ENCODE results near the gene WDSUB1.

WDSUB1 gene

DNA sequence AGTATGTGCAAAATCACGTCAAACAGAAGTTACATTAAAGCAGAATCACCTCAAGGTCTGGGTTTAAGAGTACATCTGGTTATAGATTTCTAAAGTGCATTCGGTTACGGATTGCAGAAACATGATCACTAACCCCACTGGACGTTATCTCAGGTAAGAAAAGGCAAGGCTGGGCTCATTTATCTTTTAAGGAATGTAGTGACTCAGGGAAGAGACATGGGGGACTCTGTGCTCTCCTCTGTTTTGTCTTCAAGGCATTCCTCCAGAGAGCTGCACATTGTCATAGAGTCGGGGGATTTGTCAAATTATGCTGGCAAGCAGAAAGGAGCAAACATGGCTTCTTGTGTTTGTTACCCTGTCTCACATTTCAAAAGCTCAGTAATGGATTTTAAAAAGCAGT lies 14.3 kb downstream of the WDSUB1 start:
- no peaks in the 10 kb centered on the region for H3K36me3 ChIP-seq (replicated peaks)
- TF ChIP-seq, protein P1, sequence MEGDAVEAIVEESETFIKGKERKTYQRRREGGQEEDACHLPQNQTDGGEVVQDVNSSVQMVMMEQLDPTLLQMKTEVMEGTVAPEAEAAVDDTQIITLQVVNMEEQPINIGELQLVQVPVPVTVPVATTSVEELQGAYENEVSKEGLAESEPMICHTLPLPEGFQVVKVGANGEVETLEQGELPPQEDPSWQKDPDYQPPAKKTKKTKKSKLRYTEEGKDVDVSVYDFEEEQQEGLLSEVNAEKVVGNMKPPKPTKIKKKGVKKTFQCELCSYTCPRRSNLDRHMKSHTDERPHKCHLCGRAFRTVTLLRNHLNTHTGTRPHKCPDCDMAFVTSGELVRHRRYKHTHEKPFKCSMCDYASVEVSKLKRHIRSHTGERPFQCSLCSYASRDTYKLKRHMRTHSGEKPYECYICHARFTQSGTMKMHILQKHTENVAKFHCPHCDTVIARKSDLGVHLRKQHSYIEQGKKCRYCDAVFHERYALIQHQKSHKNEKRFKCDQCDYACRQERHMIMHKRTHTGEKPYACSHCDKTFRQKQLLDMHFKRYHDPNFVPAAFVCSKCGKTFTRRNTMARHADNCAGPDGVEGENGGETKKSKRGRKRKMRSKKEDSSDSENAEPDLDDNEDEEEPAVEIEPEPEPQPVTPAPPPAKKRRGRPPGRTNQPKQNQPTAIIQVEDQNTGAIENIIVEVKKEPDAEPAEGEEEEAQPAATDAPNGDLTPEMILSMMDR (IDR thresholded peaks at IDR 0.05; ENCODE audit: low read depth, low read length, missing control alignments) = no peak
- in situ Hi-C loops (cut with HindIII; ENCODE audit: low pct_ligation_motif_present, low sequenced_read_pairs) = no loop called here
- no peak overlapping the region for H3K27ac ChIP-seq
- H3K4me3 ChIP-seq (ENCODE audit: low read depth, low read length) = no peak overlapping the region
- no peaks in the 10 kb centered on the region for H3K27me3 ChIP-seq (replicated peaks)
- no peak for DNase-seq

DNA sequence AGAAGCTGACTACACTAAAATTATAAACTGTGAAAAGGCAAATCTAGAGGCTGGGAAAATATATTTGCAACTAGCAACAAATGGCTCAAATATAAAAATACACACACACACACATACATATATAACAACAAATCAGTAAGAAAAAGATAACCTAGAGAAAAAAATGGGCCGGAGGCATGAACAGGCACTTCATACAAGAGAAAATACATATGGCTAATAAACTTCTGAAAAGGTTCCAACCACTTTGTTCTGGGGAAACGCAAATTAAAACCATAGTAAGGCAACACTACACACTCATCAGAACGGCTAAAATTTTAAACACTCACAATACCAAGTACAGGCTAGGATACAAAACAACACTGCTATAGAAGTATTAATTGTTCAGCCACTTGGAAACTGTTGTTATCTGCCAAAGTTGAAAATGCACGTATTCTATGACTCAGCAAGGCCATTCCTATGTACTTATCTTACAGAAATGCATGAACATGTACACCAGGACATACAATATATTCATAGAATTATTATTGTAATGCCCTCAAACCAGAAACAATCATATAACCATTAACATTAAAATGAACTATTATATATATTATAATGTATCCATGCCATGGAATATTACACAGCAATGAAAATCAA lies 15.6 kb downstream of the WDSUB1 start:
- Histone ChIP-seq H3K27ac (no peak overlapping the region), H3K36me3 (replicated peaks) (no peaks in the 10 kb centered on the region), H3K27me3 (replicated peaks) (no peaks in the 10 kb centered on the region), H3K4me3 (ENCODE audit: low read depth, low read length) (no peak overlapping the region)
- no peak for DNase-seq
- TF ChIP-seq, protein P1 (IDR thresholded peaks at IDR 0.05; ENCODE audit: low read depth, low read length, missing control alignments) = no peak
- in situ Hi-C loops (cut with HindIII; ENCODE audit: low pct_ligation_motif_present, low sequenced_read_pairs) = no loop called here

DNA sequence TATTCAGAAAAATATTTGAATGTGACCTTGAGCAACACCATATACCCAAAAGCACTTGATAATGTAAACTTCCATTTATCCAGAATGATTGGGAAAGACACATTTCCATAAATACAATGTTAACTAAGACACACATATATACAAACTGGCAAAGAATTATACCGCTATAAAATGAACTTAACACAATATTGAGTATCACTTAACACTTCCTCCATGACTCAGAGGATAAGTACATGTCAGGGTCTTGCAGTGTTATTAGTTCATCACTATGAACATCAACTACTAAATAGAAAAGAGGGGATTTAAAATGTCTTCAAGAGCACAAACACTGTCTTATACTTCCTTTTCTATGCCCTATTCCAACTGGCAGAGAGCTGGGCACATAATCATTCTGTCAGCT lies 18.6 kb downstream of the WDSUB1 start:
- TF ChIP-seq, protein P1 (IDR thresholded peaks at IDR 0.05; ENCODE audit: low read depth, low read length, missing control alignments) = no peak
- no peak for DNase-seq
- in situ Hi-C loops (cut with HindIII; ENCODE audit: low pct_ligation_motif_present, low sequenced_read_pairs) = no loop called here
- Histone ChIP-seq H3K27me3 (replicated peaks) (no peaks in the 10 kb centered on the region), H3K27ac (no peak overlapping the region), H3K36me3 (replicated peaks) (no peaks in the 10 kb centered on the region), H3K4me3 (ENCODE audit: low read depth, low read length) (no peak overlapping the region)

DNA sequence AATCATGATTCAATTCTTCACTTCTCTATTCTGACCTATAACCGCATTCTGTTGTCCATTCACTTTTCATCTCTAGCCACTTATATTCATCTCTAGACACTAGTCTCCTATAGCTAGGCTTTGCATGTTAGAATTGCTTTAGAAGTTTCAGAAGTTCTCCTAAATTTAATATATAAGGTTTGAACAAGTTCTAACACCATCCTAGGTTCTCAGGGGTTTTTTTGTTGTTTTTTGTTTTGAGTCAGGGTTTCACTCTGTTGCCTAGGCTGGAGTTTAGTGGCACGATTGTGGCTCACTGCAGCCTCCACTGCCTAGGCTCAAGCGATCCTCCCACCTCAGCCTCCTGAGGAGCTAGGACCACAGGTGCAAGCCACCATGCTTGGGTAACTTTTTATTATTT lies 19.9 kb downstream of the WDSUB1 start:
- Histone ChIP-seq H3K27me3 (replicated peaks) (no peaks in the 10 kb centered on the region), H3K36me3 (replicated peaks) (no peaks in the 10 kb centered on the region), H3K4me3 (ENCODE audit: low read depth, low read length) (no peak overlapping the region), H3K27ac (no peak overlapping the region)
- no peak for DNase-seq
- in situ Hi-C loops (cut with HindIII; ENCODE audit: low pct_ligation_motif_present, low sequenced_read_pairs) = no loop called here
- TF ChIP-seq, protein P1 (IDR thresholded peaks at IDR 0.05; ENCODE audit: low read depth, low read length, missing control alignments) = no peak

GRCh38 chr2:159265171-159265576 lies 21.3 kb downstream of the WDSUB1 start:
- Histone ChIP-seq H3K27me3 (replicated peaks) (no peaks in the 10 kb centered on the region), H3K27ac (no peak overlapping the region), H3K36me3 (replicated peaks) (no peaks in the 10 kb centered on the region), H3K4me3 (ENCODE audit: low read depth, low read length) (no peak overlapping the region)
- TF ChIP-seq, protein P1 (IDR thresholded peaks at IDR 0.05; ENCODE audit: low read depth, low read length, missing control alignments) = no peak
- peak; percentile 51 for DNase-seq
- in situ Hi-C loops (cut with HindIII; ENCODE audit: low pct_ligation_motif_present, low sequenced_read_pairs) = no loop called here

DNA sequence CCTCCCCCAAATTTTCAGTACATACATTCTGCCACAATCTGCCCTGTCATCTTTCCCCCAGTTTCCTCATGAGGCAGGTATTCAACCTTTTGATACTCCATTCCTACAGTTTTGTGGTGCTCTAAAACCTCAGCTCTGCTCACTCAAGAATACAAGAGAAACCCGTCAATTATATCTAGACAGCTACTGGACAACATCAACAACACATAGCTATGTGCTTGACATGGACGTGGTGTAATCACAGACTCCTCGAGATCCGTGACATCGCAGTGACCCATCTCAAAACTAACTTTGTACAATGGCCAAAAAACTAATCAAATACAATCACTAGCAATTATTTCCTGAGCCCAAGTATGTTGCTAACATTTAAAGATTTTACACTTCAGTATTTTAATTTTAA lies 23.6 kb downstream of the WDSUB1 start:
- Histone ChIP-seq H3K27me3 (replicated peaks) (no peaks in the 10 kb centered on the region), H3K4me3 (ENCODE audit: low read depth, low read length) (no peak overlapping the region), H3K27ac (no peak overlapping the region), H3K36me3 (replicated peaks) (no peaks in the 10 kb centered on the region)
- TF ChIP-seq, protein P1 (IDR thresholded peaks at IDR 0.05; ENCODE audit: low read depth, low read length, missing control alignments) = no peak
- no peak for DNase-seq
- in situ Hi-C loops (cut with HindIII; ENCODE audit: low pct_ligation_motif_present, low sequenced_read_pairs) = no loop called here

All from brain microvascular endothelial cell (primary cell).